Kidney tubule cell (primary cell): ENCODE measurements around the gene AGRP.

Experiments
- DNase-seq: peaks from one replicate; pipeline ENCODE4 v3.0.0-alpha.2; 2018; ENCODE audit warnings: low spot score

AGRP gene

DNA sequence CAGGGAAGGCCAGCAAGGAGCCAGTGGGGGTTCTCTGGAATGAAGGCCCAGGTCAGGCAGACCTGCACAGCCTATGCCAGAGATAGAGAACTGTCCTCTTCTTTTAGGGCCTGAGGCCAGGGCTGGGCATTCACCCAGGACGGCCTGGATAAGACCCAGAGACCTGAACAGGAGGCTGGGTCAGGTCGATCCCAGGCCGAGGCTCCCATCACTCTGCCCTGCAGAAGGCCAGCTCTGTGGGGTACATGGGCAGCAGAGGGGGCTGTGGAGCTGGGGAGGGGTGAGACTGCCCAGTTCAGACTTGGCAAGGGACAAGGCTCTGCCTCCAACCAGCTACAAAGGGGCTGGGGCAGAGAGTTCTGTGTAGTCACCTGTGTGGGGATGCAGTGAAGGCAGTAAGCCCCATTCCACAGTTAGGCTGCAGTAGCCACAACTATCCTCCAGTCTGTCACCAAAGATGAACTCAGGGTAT, 37.9 kb downstream of the AGRP start:
- DNase-seq, result no peak

DNA sequence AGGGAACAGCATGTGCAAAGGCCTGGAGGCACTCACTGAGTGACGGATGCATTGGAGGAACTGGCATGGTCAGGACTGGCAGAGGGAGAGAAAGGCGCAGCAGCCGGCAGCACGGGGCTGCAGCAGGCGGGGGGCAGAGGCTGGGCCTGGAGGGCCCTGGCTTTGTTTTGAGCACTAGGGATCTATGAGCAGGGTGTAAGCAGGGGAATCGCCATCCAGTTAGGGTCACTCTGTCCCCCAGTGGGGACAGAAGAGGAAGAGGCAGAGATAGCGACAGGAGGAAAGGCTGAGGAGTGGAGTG, 38.3 kb downstream of the AGRP start:
- DNase-seq, result no peak

DNA sequence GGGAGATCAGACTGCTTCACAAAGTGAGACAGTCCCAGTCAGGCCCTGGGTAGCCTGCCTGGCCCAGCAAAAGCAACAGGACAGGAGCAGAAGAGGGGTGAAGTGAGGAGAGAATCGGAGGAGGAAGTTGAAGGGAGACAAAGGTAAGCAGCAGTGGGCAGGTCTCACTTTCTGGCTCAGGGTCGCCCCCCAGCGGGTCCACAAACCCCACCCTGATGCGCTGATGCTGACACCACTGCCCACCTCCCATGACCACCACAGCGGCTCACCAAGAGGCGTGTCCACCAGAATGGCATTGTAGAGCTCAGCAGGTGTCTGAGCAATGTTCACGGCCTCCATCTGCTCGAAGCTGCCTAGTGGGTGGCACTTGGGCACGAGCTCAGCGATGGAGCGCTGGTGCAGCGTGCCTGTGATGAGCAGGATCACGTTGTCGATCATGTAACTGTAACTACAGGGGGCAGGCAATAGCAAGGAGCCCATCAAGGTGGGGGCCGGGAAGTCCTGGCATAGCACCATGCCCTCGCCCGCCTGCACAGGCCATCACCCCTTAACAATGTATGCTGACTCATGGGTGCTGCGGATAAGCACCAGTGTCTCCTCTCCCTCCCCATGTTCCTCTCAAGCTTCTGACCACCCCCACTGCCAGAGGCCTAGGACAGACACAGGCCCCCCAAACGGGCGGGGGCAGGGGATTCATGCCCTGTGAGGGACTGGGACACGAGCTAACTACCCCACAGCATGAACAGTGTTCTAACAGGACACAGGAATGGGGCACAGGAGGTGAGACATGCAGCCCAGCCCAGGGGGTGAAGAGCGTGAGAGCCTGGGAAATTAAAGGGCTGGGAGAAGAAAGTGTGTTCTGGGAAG, 38.9 kb downstream of the AGRP start:
- peak; percentile 67 for DNase-seq

DNA sequence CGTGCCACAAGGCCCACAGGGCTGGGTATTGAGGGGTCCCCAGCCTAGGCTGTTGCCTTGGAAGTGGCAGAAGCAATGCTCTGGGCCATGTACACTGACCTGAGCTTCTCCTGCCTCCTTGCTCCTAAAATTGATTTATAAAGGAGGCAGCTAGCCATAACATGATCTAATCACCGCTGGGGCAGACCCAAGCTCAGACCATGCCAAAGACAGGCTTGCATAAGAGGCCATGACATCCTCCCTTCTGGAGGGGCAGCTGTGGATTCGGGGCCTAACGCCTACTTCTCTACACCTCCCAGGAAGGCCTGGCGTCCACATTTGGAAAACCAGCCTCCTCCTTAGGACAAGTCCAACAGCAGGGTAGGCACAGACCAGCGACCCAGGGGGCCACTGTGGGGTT, 40.1 kb downstream of the AGRP start:
- no peak for DNase-seq

DNA sequence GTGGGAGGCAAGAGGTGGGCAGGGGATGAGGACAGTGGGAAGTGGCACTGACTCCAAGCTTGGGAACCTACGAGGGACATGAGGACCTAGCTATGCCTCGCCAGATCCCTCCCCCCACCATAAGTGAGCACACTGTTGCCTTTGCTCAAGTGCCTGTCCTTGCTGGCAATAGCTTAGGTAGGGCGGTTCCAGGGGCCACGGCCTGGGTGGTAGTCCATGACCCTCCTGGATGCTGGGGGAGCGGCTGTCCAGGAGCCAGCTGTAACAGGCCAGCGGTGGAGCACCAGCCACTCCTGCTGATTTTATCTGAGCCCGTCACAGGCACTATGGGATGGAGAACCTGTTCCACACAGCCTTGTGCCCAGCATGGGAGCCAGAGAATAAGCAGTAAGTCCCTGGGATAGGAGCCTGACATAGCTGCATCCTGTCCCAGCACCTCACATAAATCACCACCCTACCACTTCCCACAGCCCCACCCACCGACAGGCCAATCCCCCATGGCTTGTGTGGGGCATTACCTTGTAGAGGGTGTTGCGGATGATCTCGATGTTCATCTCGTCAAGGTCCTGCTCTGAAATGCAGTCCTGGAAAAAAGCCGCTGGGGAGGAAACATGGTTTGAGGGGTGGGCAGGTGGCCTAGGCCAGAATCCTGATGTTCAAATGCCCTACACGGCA, 40.6 kb downstream of the AGRP start:
- no peak for DNase-seq

DNA sequence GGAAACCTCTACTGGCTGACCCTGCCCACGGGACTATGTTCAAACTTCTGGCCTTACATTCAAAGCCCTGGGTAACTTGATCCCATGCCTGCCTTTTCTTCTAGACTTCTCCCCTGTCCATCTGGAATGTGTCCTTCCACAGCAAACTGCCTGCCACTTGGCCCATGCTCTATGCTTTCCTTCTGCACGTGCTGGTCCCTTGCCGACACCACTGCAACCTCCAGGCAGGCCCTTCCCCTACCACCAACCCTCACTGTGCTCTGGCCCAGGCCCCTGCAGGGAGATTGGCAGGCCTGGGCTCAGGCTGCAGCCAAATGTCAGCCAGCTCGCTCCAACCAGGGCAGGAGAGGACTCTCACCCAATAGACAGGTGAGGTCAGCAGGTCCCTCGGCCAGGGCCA, 41.4 kb downstream of the AGRP start:
- DNase-seq, result no peak

DNA sequence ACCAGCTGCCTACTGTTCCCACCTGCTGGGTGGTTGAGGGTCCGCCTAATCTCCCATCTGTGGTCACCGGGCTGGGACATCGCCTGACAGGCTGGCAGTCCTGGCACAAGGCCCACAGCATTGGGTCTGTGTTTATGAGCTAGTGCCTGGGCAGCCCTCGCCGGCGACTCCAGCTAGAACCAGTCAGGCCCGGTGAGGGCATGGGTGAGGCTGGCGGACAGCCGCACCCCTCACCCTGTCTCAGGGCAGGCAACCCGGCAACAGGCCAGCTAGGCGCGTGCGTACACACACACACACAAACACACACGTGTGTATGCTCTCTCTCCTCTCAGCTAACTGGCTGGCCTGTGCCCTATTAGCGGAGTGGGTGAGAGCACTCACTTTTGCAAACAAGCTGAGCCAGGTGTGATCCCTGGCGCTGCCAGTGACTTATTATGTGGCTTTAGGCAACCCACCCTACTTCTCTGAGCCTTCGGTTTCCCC, 42.0 kb downstream of the AGRP start:
- DNase-seq, result peak; percentile 50

DNA sequence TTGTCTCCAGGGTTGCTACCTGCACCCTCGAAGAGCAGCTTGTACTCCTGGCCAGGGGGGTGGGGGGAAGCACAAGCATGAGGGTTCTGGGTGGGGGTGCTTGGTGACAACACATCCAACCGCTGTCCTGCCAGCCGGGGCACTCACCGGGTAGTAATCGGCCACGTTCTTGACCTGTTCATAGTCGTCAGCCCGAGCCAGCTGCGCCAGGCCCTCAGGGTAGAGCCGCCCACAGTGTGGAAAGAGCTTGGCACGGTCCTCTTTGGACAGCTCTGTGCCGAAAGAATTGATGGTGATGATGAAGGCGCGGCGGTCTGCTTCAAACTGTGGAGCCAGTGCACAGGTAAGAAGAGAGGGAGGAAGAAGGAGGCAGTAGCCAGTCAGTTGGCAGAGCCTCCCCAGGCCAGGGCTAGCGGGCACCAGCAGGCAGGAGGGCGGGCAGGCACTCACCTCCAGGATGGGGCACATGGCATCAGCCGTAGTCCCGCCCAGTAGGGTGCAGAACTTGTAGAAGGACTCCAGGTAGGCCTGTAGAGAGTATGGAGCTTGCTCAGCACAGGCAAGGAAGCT, 44.4 kb downstream of the AGRP start:
- no peak for DNase-seq

DNA sequence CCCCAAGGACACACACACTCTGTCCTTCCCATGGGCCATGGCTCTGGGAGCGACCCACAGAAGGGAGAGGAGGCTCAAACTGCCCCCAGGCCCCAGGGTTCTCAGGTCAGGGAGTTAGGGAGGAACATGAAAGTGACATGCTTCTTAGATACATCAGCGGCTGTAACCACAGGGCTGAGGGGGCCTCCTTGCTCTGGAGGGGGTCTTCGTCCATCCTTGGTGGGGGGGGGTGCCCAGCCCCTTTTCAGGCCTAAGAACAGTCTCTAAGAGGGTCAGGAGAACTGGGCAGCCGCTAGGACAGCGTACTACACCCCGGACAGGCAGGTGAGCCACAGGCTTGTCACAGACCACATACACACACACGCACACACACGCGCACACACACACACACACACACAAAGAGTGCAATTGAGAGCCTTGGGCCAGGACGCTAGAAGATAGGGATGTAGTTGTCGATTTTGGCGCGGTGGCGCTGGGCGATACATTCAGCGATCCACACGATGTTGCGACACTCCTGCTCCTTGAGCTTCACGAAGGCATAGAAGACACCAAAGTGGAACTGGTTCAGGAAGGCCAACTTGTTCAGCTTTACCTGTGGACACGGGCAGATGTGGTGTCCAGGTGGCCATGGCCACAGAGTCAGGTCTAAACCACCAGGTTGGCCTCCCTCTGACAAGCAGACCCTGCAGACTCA, 45.1 kb downstream of the AGRP start:
- DNase-seq, result no peak

DNA sequence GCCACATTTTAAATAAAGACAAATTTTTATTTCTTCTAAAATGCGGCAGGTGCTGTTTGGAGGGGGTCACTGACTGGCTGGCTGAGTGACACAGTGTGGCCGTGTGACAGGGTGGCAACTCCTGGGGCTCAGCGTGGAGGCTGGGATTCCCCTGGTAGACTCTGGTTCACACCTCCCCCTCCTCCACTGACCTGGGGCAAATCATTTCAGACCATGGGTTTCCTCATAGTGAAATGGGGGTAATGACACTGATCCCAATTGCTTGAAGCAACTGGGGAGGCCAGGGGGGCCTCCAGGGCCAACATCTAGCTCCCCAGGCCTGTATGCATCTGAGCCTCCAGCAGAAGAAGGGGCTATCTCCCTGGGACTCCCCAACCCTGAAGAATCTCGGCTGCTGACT, 45.8 kb downstream of the AGRP start:
- DNase-seq, result no peak

DNA sequence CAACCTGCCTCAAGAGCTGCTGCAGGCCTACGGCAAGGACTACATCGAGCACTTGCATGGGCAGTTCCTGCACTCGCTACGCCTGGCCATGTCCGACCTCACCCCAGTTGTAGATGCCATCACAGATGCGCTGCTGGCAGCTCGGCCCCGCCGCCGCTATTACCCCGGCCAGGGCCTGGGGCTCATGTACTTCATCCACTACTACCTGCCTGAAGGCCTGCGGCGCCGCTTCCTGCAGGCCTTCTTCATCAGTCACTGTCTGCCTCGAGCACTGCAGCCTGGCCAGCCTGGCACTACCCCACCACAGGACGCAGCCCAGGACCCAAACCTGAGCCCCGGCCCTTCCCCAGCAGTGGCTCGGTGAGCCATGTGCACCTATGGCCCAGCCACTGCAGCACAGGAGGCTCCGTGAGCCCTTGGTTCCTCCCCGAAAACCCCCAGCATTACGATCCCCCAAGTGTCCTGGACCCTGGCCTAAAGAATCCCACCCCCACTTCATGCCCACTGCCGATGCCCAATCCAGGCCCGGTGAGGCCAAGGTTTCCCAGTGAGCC, 46.6 kb downstream of the AGRP start:
- DNase-seq, result no peak

DNA sequence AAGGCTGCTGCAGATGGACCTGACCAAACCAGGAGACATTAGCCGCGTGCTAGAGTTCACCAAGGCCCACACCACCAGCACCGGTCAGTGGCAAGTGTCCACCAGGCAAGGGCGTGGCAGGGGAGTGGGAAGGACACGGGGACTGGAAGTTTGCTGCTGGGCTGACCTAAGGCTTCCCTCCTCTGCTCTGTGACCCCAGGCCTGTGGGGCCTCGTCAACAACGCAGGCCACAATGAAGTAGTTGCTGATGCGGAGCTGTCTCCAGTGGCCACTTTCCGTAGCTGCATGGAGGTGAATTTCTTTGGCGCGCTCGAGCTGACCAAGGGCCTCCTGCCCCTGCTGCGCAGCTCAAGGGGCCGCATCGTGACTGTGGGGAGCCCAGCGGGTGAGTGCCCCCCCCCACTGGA, 47.6 kb downstream of the AGRP start:
- DNase-seq, result no peak

DNA sequence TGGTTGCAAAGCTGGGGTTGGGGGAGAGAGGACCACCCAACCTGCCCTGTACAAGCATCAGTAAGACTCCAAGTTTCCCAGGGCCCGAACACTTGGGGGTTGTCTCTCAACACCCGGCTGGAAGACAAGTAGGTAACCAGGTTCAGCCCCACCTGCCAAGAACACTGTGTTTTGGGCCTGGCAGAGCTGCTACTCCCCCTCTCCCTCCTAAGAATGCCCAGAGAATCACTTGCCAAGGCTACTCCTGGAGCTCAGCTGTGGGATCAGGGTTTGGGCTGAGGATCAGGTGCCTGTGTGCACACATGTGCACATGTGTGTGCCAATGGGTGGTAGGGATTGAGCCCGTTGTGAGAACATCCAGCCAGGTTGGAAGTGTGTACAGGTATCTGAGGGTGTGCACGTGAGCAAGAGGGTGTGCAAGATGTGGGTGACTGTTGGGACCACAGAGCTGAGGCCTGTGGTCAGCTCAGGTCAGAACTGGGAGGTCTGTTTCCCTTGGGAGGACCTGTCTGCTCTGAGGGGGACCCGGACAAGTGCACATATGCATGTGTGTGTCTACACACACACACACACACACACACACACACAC, 50.1 kb downstream of the AGRP start:
- DNase-seq, result no peak
